Panc1 (cell line): ENCODE results near the gene RSPH1. TPM values are rescaled to one million over a fixed set of nuclear protein-coding genes. Genes with fewer than 3 reads are reported as not detected.

Experiments used
- ATAC-seq: fragments of 200-7000 bp; cut with Tn5 transposase; 2 replicates; pipeline ENCODE4 v1.9.1; 2020; ENCODE audit warnings: mild to moderate bottlenecking, moderate library complexity
- BruUV-seq: library from RNA; stranded (reverse); fragments of 400-500 nt; replicated peaks from 2 replicates; lab custom pipeline; 2021; lab: Mats Ljungman, UMichigan
- CTCF ChIA-PET: fragments of 300-600 bp; sonication (Branson Sonifier 250); formaldehyde crosslinking; loops from one replicate; lab custom pipeline; 2022; ENCODE audit warnings: antibody characterized with exemption; lab: Charles Lee
- POLR2A ChIA-PET: fragments of 300-600 bp; sonication (Branson Sonifier 250); formaldehyde crosslinking; loops from one replicate; lab custom pipeline; 2022; ENCODE audit warnings: antibody characterized with exemption; lab: Charles Lee
- DNase-seq: peaks from one replicate; pipeline ENCODE4 v3.0.0-alpha.2; 2010; ENCODE audit warnings: low read depth, low spot score
- H3K27ac ChIP-seq: 2 replicates; pipeline ENCODE4 v1.5.1; 2011; ENCODE audit warnings: mild to moderate bottlenecking, low read length, inconsistent platforms
- H3K27me3 ChIP-seq: fragments of 200-500 bp; sonication (Bioruptor generic); 2 replicates; pipeline ENCODE4 v1.6.0; 2014; ENCODE audit warnings: low read length, inconsistent platforms; ENCODE audit not compliant: control insufficient read depth, insufficient read depth
- H3K36me3 ChIP-seq: fragments of 200-500 bp; sonication (Bioruptor generic); 2 replicates; pipeline ENCODE4 v1.5.1; 2014; ENCODE audit warnings: inconsistent platforms, mild to moderate bottlenecking, low read length, moderate library complexity; ENCODE audit not compliant: control insufficient read depth, insufficient read depth
- H3K4me1 ChIP-seq: 2 replicates; pipeline ENCODE4 v1.5.1; 2011; ENCODE audit warnings: inconsistent platforms, mild to moderate bottlenecking, low read length, moderate library complexity; ENCODE audit not compliant: control insufficient read depth, insufficient read depth
- H3K4me3 ChIP-seq, 2 experiments: 2 replicates each; pipeline ENCODE4 v1.5.1; 2011 to 2012; ENCODE audit warnings: low read depth in 2 of 2, low read length in 2 of 2, mild to moderate bottlenecking in 2 of 2, inconsistent platforms in 1 of 2, moderate library complexity in 1 of 2
- H3K9me3 ChIP-seq: fragments of 200-500 bp; sonication (Bioruptor generic); 2 replicates; pipeline ENCODE4 v1.5.1; 2014; ENCODE audit warnings: low read depth, mild to moderate bottlenecking, inconsistent platforms, low read length, moderate library complexity; ENCODE audit not compliant: control insufficient read depth, insufficient read depth
- CTCF ChIP-seq: fragments of 450-650 bp; IDR thresholded peaks from 2 replicates; pipeline ENCODE4 v1.5.1; 2017; ENCODE audit warnings: mild to moderate bottlenecking
- POLR2AphosphoS5 ChIP-seq: IDR thresholded peaks from 2 replicates; pipeline ENCODE4 v1.6.1; 2012; ENCODE audit warnings: mild to moderate bottlenecking, low read depth, low read length, moderate library complexity
- REST ChIP-seq, 2 experiments: IDR thresholded peaks; 2 replicates each; pipeline ENCODE4 v1.6.1; 2011 to 2012; ENCODE audit warnings: low read depth in 2 of 2, control low read depth in 1 of 2, low read length in 1 of 2, mild to moderate bottlenecking in 1 of 2, moderate library complexity in 1 of 2; ENCODE audit not compliant: insufficient read depth in 1 of 2
- SIN3A ChIP-seq: IDR thresholded peaks from 2 replicates; pipeline ENCODE4 v1.6.1; 2012; ENCODE audit warnings: low read depth, mild to moderate bottlenecking, low read length, moderate library complexity, borderline replicate concordance; ENCODE audit not compliant: insufficient read depth
- TCF7L2 ChIP-seq: IDR thresholded peaks from 2 replicates; pipeline ENCODE4 v1.6.1; 2011; ENCODE audit warnings: mild to moderate bottlenecking, low read depth, low read length, inconsistent platforms
- in situ Hi-C: cut with HindIII; loops from 2 replicates; pipeline ENCODE4 v1.10.0; 2016; ENCODE audit warnings: low sequenced_read_pairs, low pct_unique_long_range_greater_than_20kb
- intact Hi-C: fragments of 100-400 bp; cut with micrococcal nuclease; formaldehyde crosslinking; loops from one replicate; pipeline ENCODE4 v1.10.0; 2022; ENCODE audit not compliant: unreplicated experiment
- total RNA-seq: library from RNA; stranded (reverse); gene quantifications from one replicate; pipeline ENCODE4 v1.2.1, GENCODE V29; 2021; ENCODE audit not compliant: unreplicated experiment

The RSPH1 gene
- total RNA-seq, 1 experiment from 2014 or later: 0.46 TPM

DNA sequence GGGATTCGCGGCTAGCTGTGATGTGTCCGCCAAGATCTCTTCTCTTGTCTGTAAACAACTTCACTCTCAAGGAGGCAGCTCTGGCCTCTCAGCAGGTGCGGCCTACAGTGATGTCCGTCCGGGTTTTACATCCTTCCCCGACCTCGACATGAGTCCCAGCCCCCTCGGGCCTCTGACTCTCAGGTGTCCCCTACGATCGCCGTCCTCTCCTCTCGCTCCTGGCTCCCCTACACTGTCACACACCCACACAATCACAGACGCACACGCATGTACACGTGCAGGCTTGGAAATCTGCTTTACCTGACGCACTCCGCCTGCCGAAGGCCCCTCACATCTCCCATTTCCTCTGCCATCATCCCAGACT lies 797 bp upstream of the RSPH1 start:
- H3K27me3 ChIP-seq: no peaks in the 10 kb centered on the region
- H3K36me3 ChIP-seq: no peaks in the 10 kb centered on the region
- ChIA-PET CTCF (no interaction called here), POLR2A (no interaction called here)
- BruUV-seq: no TSS peak
- DNase-seq (no peak), ATAC-seq (peak; percentile 14)
- H3K9me3 ChIP-seq: no peaks in the 10 kb centered on the region
- in situ Hi-C loops (no loop called here), intact Hi-C loops (no loop called here)
- TF ChIP-seq REST (IDR thresholded peaks at IDR 0.05; ENCODE audit: insufficient read depth in 1 of 2, low read depth in 2 of 2, low read length in 1 of 2) (no peak), POLR2AphosphoS5 (no peak), CTCF (no peak), TCF7L2 (no peak), SIN3A (no peak)
- H3K27ac ChIP-seq: peak overlapping the region; percentile 71
- no peaks in the 10 kb centered on the region for H3K4me1 ChIP-seq
- H3K4me3 ChIP-seq: peak overlapping the region; percentile 69 to 83

- Histone ChIP-seq H3K27ac (0 out of 2 replicates have a peak overlapping the region, but pooled peaks have one; percentile 44), H3K4me3 (peak overlapping the region; percentile 64 to 69), H3K27me3 (no peaks in the 10 kb centered on the region), H3K9me3 (no peaks in the 10 kb centered on the region), H3K36me3 (no peaks in the 10 kb centered on the region), H3K4me1 (no peaks in the 10 kb centered on the region)
- ATAC-seq (peak; percentile 15), DNase-seq (no peak)
- in situ Hi-C loops: no loop called here
- CTCF ChIA-PET: no interaction called here
- TF ChIP-seq REST (IDR thresholded peaks at IDR 0.05; ENCODE audit: insufficient read depth in 1 of 2, low read depth in 2 of 2, low read length in 1 of 2): no peak
- no peak for TF ChIP-seq TCF7L2
- TF ChIP-seq CTCF: no peak
- no peak for TF ChIP-seq SIN3A
- no peak for TF ChIP-seq POLR2AphosphoS5
- no TSS peak for BruUV-seq
- intact Hi-C loops: no loop called here
- POLR2A ChIA-PET: interaction anchor here (0.5 to 0.8 kb wide), 4 partner anchors 27 to 430 kb away, joined by 3 to 5 read pairs (median 4); no protein-coding TSS in a partner anchor
These were observed 282 bp downstream of the RSPH1 start for GRCh38 chr21:42495765-42496119.
